RWPE2 (cell line): ENCODE data around the gene TPH1.

ENCODE experiments used
- ATAC-seq: fragments of 200-7000 bp; cut with Tn5 transposase; 3 replicates; pipeline ENCODE4 v1.9.1; 2021; ENCODE audit warnings: low read depth
- DNase-seq: peaks from one replicate; pipeline ENCODE4 v3.0.0-alpha.2; 2020; ENCODE audit warnings: low spot score
- H3K27ac ChIP-seq: fragments of 450-650 bp; 2 replicates; pipeline ENCODE4 v1.5.1; 2017; ENCODE audit warnings: mild to moderate bottlenecking; ENCODE audit not compliant: poor library complexity, severe bottlenecking
- H3K27me3 ChIP-seq: fragments of 250-450 bp; sonication (Bioruptor Pico); 2 replicates; pipeline ENCODE4 v1.5.1; 2021; ENCODE audit warnings: mild to moderate bottlenecking, moderate library complexity; ENCODE audit not compliant: insufficient read depth, poor library complexity, severe bottlenecking
- H3K36me3 ChIP-seq: fragments of 250-450 bp; sonication (Bioruptor Pico); 2 replicates; pipeline ENCODE4 v1.5.1; 2020; ENCODE audit warnings: low read depth, mild to moderate bottlenecking, moderate library complexity
- H3K4me1 ChIP-seq: fragments of 250-450 bp; sonication (Bioruptor Pico); 2 replicates; pipeline ENCODE4 v1.5.1; 2021; ENCODE audit warnings: mild to moderate bottlenecking, moderate library complexity; ENCODE audit not compliant: insufficient read depth, poor library complexity, severe bottlenecking
- H3K4me3 ChIP-seq: fragments of 250-450 bp; sonication (Bioruptor Pico); 2 replicates; pipeline ENCODE4 v1.5.1; 2021; ENCODE audit warnings: mild to moderate bottlenecking, moderate library complexity; ENCODE audit not compliant: severe bottlenecking
- H3K9me3 ChIP-seq: fragments of 250-450 bp; sonication (Bioruptor Pico); 2 replicates; pipeline ENCODE4 v1.5.1; 2021; ENCODE audit warnings: mild to moderate bottlenecking, moderate library complexity; ENCODE audit not compliant: severe bottlenecking
- CTCF ChIP-seq: fragments of 450-650 bp; IDR thresholded peaks from one replicate; pipeline ENCODE4 v1.5.1; 2017; ENCODE audit warnings: mild to moderate bottlenecking, moderate library complexity; ENCODE audit not compliant: poor library complexity, severe bottlenecking

Gene TPH1

GRCh38 chr11:18011633-18012032 is 34.4 kb downstream of the TPH1 start:
- Histone ChIP-seq H3K36me3 (peaks cover 3% of the 10 kb centered on the region), H3K4me3 (no peak overlapping the region), H3K9me3 (no peaks in the 10 kb centered on the region), H3K27me3 (no peaks in the 10 kb centered on the region), H3K27ac (no peak overlapping the region), H3K4me1 (no peaks in the 10 kb centered on the region)
- TF ChIP-seq CTCF, result no peak
- ATAC-seq (no peak), DNase-seq (no peak)

- H3K9me3 ChIP-seq, result no peaks in the 10 kb centered on the region
- no peak overlapping the region for H3K4me3 ChIP-seq
- no peaks in the 10 kb centered on the region for H3K4me1 ChIP-seq
- no peaks in the 10 kb centered on the region for H3K27me3 ChIP-seq
- TF ChIP-seq CTCF, result no peak
- H3K27ac ChIP-seq, result no peak overlapping the region
- no peak for DNase-seq
- peaks cover 8% of the 10 kb centered on the region for H3K36me3 ChIP-seq
- no peak for ATAC-seq
These were observed 35.0 kb downstream of the TPH1 start for GRCh38 chr11:18010977-18011586.

GRCh38 chr11:18010121-18010670 is 35.9 kb downstream of the TPH1 start:
- Histone ChIP-seq H3K4me3 (no peak overlapping the region), H3K9me3 (no peaks in the 10 kb centered on the region), H3K27ac (no peak overlapping the region), H3K27me3 (no peaks in the 10 kb centered on the region), H3K36me3 (peaks cover 13% of the 10 kb centered on the region), H3K4me1 (no peaks in the 10 kb centered on the region)
- no peak for ATAC-seq
- TF ChIP-seq CTCF, result no peak
- no peak for DNase-seq

DNA sequence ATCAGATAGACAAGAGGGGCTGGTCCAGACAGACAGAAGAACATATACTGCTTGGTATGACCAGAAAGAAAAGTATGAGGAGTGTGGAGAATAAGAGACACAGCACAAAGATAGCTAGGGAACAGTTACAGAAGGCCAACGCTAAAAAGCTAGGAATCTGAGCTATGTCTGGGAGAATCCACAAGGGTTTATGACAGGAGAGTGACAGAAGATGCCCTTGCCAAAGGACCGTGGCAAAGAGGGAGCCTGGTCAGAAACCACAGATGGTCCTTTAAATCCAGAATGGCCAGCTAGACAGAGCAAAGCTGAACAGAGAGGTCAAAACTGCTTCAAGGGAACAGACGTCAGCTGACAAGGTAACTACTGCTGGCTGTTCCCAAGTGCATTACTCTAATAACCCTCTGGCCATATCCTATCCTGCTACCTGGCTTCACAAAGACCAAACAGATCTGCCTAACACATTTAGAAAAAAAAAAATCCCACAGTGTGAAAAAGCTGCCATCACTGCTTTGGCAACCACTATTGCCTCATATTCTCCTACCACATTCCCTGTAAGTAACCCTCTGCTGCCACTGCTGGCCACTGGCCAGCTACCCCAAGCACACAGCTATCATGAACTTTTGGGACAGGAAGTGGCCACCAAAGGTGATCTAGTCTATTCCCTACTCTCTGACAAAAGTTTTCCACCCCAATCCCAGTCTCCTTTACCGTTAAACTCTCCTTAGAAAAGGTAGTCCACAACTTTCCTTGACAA is 40.5 kb downstream of the TPH1 start:
- Histone ChIP-seq H3K4me1 (no peaks in the 10 kb centered on the region), H3K9me3 (no peaks in the 10 kb centered on the region), H3K36me3 (peaks cover 35% of the 10 kb centered on the region), H3K27ac (no peak overlapping the region), H3K27me3 (no peaks in the 10 kb centered on the region), H3K4me3 (no peak overlapping the region)
- ATAC-seq, result no peak
- no peak for DNase-seq
- no peak for TF ChIP-seq CTCF

DNA sequence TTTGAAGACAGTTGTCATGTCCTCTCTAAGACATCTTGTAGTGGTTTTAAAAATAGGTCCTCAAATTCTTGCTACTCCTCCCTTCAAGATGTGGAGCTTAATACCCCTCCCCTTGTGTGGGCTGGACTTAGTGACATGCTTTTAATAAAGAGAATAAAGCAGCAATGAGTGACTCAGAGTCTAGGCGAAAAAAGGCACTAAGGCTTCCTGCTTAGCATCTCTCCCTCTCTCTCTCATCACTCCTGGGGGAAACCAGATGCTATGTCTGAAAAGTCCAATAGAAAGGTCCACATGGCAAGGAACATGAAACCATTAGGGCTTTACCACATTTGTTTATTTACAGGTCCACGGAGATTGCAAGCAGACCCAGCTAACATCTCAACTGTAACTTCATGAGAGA is 44.9 kb downstream of the TPH1 start:
- H3K27me3 ChIP-seq, result no peaks in the 10 kb centered on the region
- no peaks in the 10 kb centered on the region for H3K9me3 ChIP-seq
- ATAC-seq (no peak), DNase-seq (no peak)
- no peak for TF ChIP-seq CTCF
- no peak overlapping the region for H3K4me3 ChIP-seq
- no peaks in the 10 kb centered on the region for H3K4me1 ChIP-seq
- no peak overlapping the region for H3K27ac ChIP-seq
- peaks cover 33% of the 10 kb centered on the region for H3K36me3 ChIP-seq
